K562 (cell line): ENCODE results near the gene TMC6. TPM values are rescaled to one million over a fixed set of nuclear protein-coding genes. Genes with fewer than 3 reads are reported as not detected.

Source experiments
- CBX1 ChIP-seq: sonication (generic); IDR thresholded peaks from 2 replicates; pipeline ENCODE4 v1.6.1; 2016; ENCODE audit warnings: antibody characterized with exemption, low read depth, mild to moderate bottlenecking
- CHD2 ChIP-seq: IDR thresholded peaks from 2 replicates; pipeline ENCODE4 v1.6.1; 2011; ENCODE audit warnings: low read depth, low read length
- ELF4 ChIP-seq: fragments of 450-650 bp; formaldehyde crosslinking; IDR thresholded peaks from 2 replicates; pipeline ENCODE4 v1.4.0; 2022; ENCODE audit warnings: missing genetic modification characterization
- EP300 ChIP-seq: IDR thresholded peaks from 2 replicates; pipeline ENCODE4 v1.6.1; 2012; ENCODE audit warnings: low read length, improper control_type of control experiment
- EP400 ChIP-seq: fragments of 450-650 bp; IDR thresholded peaks from 2 replicates; pipeline ENCODE4 v1.6.1; 2017; ENCODE audit warnings: antibody characterized with exemption, mild to moderate bottlenecking, moderate library complexity
- ERF ChIP-seq: fragments of 450-650 bp; formaldehyde crosslinking; IDR thresholded peaks from 2 replicates; pipeline ENCODE4 v1.4.0; 2020; ENCODE audit warnings: mild to moderate bottlenecking, mixed read lengths
- ESRRB ChIP-seq: fragments of 250-450 bp; sonication (Bioruptor Pico); IDR thresholded peaks from 2 replicates; pipeline ENCODE4 v1.5.0; 2020; ENCODE audit warnings: mild to moderate bottlenecking, moderate library complexity, borderline replicate concordance
- FOXK2 ChIP-seq, 2 experiments: fragments of 450-650 bp; IDR thresholded peaks in 1 of 2; conservative IDR thresholded peaks in 1 of 2; 2 replicates each; pipeline ENCODE4 v1.6.1; 2016; ENCODE audit warnings: low read depth in 2 of 2, mild to moderate bottlenecking in 1 of 2
- GATAD2A ChIP-seq: fragments of 450-650 bp; IDR thresholded peaks from 2 replicates; pipeline ENCODE4 v1.6.1; 2017
- HLTF ChIP-seq: fragments of 450-650 bp; IDR thresholded peaks from 2 replicates; pipeline ENCODE4 v1.6.1; 2016
- MTF1 ChIP-seq: fragments of 250-450 bp; sonication (Bioruptor Pico); IDR thresholded peaks from 2 replicates; pipeline ENCODE4 v1.9.0; 2021; ENCODE audit warnings: moderate library complexity, mild to moderate bottlenecking, inconsistent platforms, borderline replicate concordance
- NFYB ChIP-seq: IDR thresholded peaks from 2 replicates; pipeline ENCODE4 v1.6.1; 2011; ENCODE audit warnings: mild to moderate bottlenecking, moderate library complexity; ENCODE audit not compliant: insufficient read length; ENCODE audit errors: extremely low read depth
- NKRF ChIP-seq: fragments of 450-650 bp; IDR thresholded peaks from 2 replicates; pipeline ENCODE4 v1.6.1; 2016; ENCODE audit warnings: borderline replicate concordance
- POLR2H ChIP-seq: IDR thresholded peaks from 2 replicates; pipeline ENCODE4 v1.6.1; 2016; ENCODE audit warnings: missing genetic modification characterization, low read depth, mild to moderate bottlenecking, control low read depth, missing compliant biosample characterization, moderate library complexity
- RBM25 ChIP-seq: fragments of 200-400 bp; formaldehyde crosslinking; IDR thresholded peaks from 2 replicates; pipeline ENCODE4 v1.6.1; 2018; ENCODE audit warnings: low read length, low read depth, moderate library complexity; ENCODE audit not compliant: severe bottlenecking
- TGIF2 ChIP-seq: sonication (generic); formaldehyde crosslinking; IDR thresholded peaks from 2 replicates; pipeline ENCODE4 v1.8.1; 2022; ENCODE audit warnings: mild to moderate bottlenecking, missing genetic modification reagents, moderate library complexity
- ZFP30 ChIP-seq: fragments of 250-450 bp; sonication (Bioruptor Pico); IDR thresholded peaks from 2 replicates; pipeline ENCODE4 v1.8.0; 2022; ENCODE audit warnings: moderate library complexity, mild to moderate bottlenecking, inconsistent platforms, borderline replicate concordance
- ZNF175 ChIP-seq: fragments of 200-800 bp; sonication (Bioruptor generic); IDR thresholded peaks from 2 replicates; pipeline ENCODE4 v1.6.1; 2016; ENCODE audit warnings: low read depth, mild to moderate bottlenecking, missing genetic modification characterization, missing compliant biosample characterization
- ZNF518B ChIP-seq: fragments of 250-450 bp; sonication (Bioruptor Pico); IDR thresholded peaks from 2 replicates; pipeline ENCODE4 v1.5.0; 2021; ENCODE audit warnings: mild to moderate bottlenecking, moderate library complexity
- ZNF584 ChIP-seq: fragments of 200-800 bp; sonication (Bioruptor generic); IDR thresholded peaks from 2 replicates; pipeline ENCODE4 v1.6.1; 2016; ENCODE audit warnings: low read depth, mild to moderate bottlenecking, missing genetic modification characterization, missing compliant biosample characterization
- ZNF668 ChIP-seq: fragments of 250-450 bp; sonication (Bioruptor Pico); IDR thresholded peaks from 2 replicates; pipeline ENCODE4 v1.8.0; 2022; ENCODE audit warnings: mild to moderate bottlenecking, inconsistent platforms
- ZNF696 ChIP-seq: fragments of 250-450 bp; sonication (Bioruptor Pico); conservative IDR thresholded peaks from 2 replicates; pipeline ENCODE4 v1.4.0; 2020; ENCODE audit warnings: mild to moderate bottlenecking, moderate library complexity
- polyA plus RNA-seq, 8 experiments: library from polyadenylated mRNA; depleted of rRNA in 4 of 8; stranded (reverse) in 5 of 8; unstranded in 3 of 8; fragments of >200 nt; fragmentation: Nextera tagmentation in 2 of 8; fragmentation: Illumina TruSeq in 1 of 8; extraction: Ambion mirVana in 2 of 8; extraction: Trizol in 1 of 8; gene quantifications; 2 replicates each; pipeline versions ENCODE4 v1.2.1 to v1.2.3, GENCODE V29; 2011 to 2014; ENCODE audit warnings: inconsistent platforms in 1 of 8, missing spikeins in 1 of 8
- total RNA-seq, 7 experiments: library from RNA; depleted of rRNA in 6 of 7; stranded (reverse); fragments of >200 nt in 6 of 7; fragmentation: Illumina TruSeq in 2 of 7; extraction: Trizol in 2 of 7; gene quantifications; 2 replicates each; pipeline versions ENCODE4 v1.2.1 to v1.2.3, GENCODE V29; 2011 to 2021; ENCODE audit warnings: low replicate concordance in 1 of 7

The TMC6 gene
- total and polyA plus RNA-seq, 9 of the 15 experiments (the other 6 are each of a cell fraction or from before 2014, with no cell fraction given), result 4.1 to 351 (median 66.9) TPM

- no peak for TF ChIP-seq ZNF518B (CRISPR knock-in tag)
- TF ChIP-seq ZNF696 (CRISPR knock-in tag), result no peak
- TF ChIP-seq ERF, result no peak
- no peak for TF ChIP-seq GATAD2A
- TF ChIP-seq POLR2H, result no peak
- no peak for TF ChIP-seq NFYB
- no peak for TF ChIP-seq ELF4
- TF ChIP-seq ZNF175 (CRISPR knock-in tag), result no peak
- TF ChIP-seq MTF1, result no peak
- no peak for TF ChIP-seq HLTF
- peak; percentile 86 for TF ChIP-seq RBM25
- no peak for TF ChIP-seq NKRF
- TF ChIP-seq FOXK2 (conservative IDR thresholded peaks at IDR 0.05 in 1 of 2, IDR thresholded peaks at IDR 0.05 in 1 of 2; ENCODE audit: low read depth in 2 of 2), result no peak
- TF ChIP-seq TGIF2 (CRISPR knock-in tag), result no peak
- TF ChIP-seq EP300, result no peak
- no peak for TF ChIP-seq ZFP30 (CRISPR knock-in tag)
- TF ChIP-seq CBX1, result 0 out of 2 replicates have a peak, but pooled peaks have one; percentile 50
- TF ChIP-seq ZNF668 (CRISPR knock-in tag), result no peak
- TF ChIP-seq ESRRB (CRISPR knock-in tag), result no peak
- peak; percentile 94 for TF ChIP-seq CHD2
- TF ChIP-seq ZNF584 (CRISPR knock-in tag), result no peak
- no peak for TF ChIP-seq EP400
These were observed 39.8 kb upstream of the TMC6 start, which contains the start of gene SYNGR2 (continued) for GRCh38 chr17:78168242-78168902.
